Natural killer cell (primary cell): ENCODE measurements around the gene TCL1B. TPM values are rescaled to one million over a fixed set of nuclear protein-coding genes. Genes with fewer than 3 reads are reported as not detected.

Experiments
- ATAC-seq, 3 donors: fragments of 150-1000 bp in 2 of 3; fragments of 200-7000 bp in 1 of 3; cut with Tn5 transposase; 1 replicate in 1 of 3; 2 replicates in 2 of 3; pipeline ENCODE4 v1.10.0; 2021; ENCODE audit warnings: mild to moderate bottlenecking in 2 of 3, moderate library complexity in 2 of 3
- DNase-seq, 2 donors: peaks; one replicate each; pipeline versions ENCODE4 v3.0.0 to v3.0.0-alpha.2; 2013 to 2021; ENCODE audit warnings: mixed read lengths in 1 of 2
- H3K27ac ChIP-seq: one replicate; pipeline ENCODE4 v1.5.1; 2013; ENCODE audit warnings: mild to moderate bottlenecking, low read length
- H3K27me3 ChIP-seq: one replicate; pipeline ENCODE4 v1.6.1; 2013; ENCODE audit warnings: low read length; ENCODE audit not compliant: control insufficient read depth, insufficient read depth
- H3K36me3 ChIP-seq: one replicate; pipeline ENCODE4 v1.6.1; 2013; ENCODE audit warnings: low read length; ENCODE audit not compliant: control insufficient read depth, insufficient read depth
- H3K4me1 ChIP-seq: one replicate; pipeline ENCODE4 v1.6.1; 2013; ENCODE audit warnings: low read length; ENCODE audit not compliant: control insufficient read depth, insufficient read depth
- H3K4me3 ChIP-seq: one replicate; pipeline ENCODE4 v1.5.1; 2013; ENCODE audit warnings: low read length
- H3K9me3 ChIP-seq: one replicate; pipeline ENCODE4 v1.6.1; 2013; ENCODE audit warnings: low read length; ENCODE audit not compliant: control insufficient read depth, insufficient read depth
- H3K27ac Mint-ChIP-seq, 2 donors: one replicate each; pipeline ENCODE4 v1.8.0; 2022; ENCODE audit warnings: mild to moderate bottlenecking in 2 of 2, mixed read lengths in 2 of 2, moderate library complexity in 1 of 2
- H3K27me3 Mint-ChIP-seq, 2 donors: one replicate each; pipeline ENCODE4 v1.8.0; 2022; ENCODE audit warnings: low read depth in 2 of 2, mixed read lengths in 2 of 2
- H3K36me3 Mint-ChIP-seq: one replicate; pipeline ENCODE4 v1.8.0; 2022; ENCODE audit warnings: mixed read lengths
- H3K4me1 Mint-ChIP-seq, 2 donors: one replicate each; pipeline ENCODE4 v1.8.0; 2022; ENCODE audit warnings: mixed read lengths in 2 of 2
- H3K4me3 Mint-ChIP-seq: one replicate; pipeline ENCODE4 v1.8.0; 2022; ENCODE audit warnings: mild to moderate bottlenecking, moderate library complexity, mixed read lengths
- H3K9me3 Mint-ChIP-seq, 2 donors: one replicate each; pipeline ENCODE4 v1.8.0; 2022; ENCODE audit warnings: mixed read lengths in 2 of 2
- CTCF ChIP-seq: fragments of 200-600 bp; IDR thresholded peaks from one replicate; pipeline ENCODE4 v1.8.0; 2022; ENCODE audit warnings: antibody characterized with exemption
- WGBS: methylation state at CpG from one replicate; pipeline ENCODE4 v1.1.7; 2013; ENCODE audit warnings: missing lambda C conversion rate; ENCODE audit not compliant: insufficient coverage; 5-methylcytosine and 5-hydroxymethylcytosine counted together
- intact Hi-C: fragments of 100-400 bp; cut with micrococcal nuclease; formaldehyde crosslinking; loops from one replicate; pipeline ENCODE4 v1.14.2; 2022
- total RNA-seq, 4 donors: library from RNA; stranded (reverse); fragments of 120-200 nt in 1 of 4; gene quantifications; one replicate each; pipeline versions ENCODE4 v1.2.3 to v1.2.4, GENCODE V29; 2013 to 2022

The TCL1B gene
- total RNA-seq, 3 donors from 2014 or later (not counting 1 experiment from before 2014, with no cell fraction given), result not detected

- Histone ChIP-seq H3K36me3 (no peaks in the 10 kb centered on the region), H3K9me3 (no peaks in the 10 kb centered on the region), H3K27me3 (no peaks in the 10 kb centered on the region), H3K4me3 (no peak overlapping the region), H3K27ac (no peak overlapping the region), H3K4me1 (no peaks in the 10 kb centered on the region)
- intact Hi-C loops, result no loop called here
- no peak for TF ChIP-seq CTCF
- H3K27ac Mint-ChIP-seq, result no peak overlapping the region
- H3K4me1 Mint-ChIP-seq, result no peaks in the 10 kb centered on the region
- DNase-seq (no peak), ATAC-seq (no peak)
- H3K27me3 Mint-ChIP-seq, result peaks cover 16 to 34% of the 10 kb centered on the region in 2 donors
- no peaks in the 10 kb centered on the region for H3K36me3 Mint-ChIP-seq
- no peaks in the 10 kb centered on the region for H3K9me3 Mint-ChIP-seq
- WGBS, result 60% methylated on average over 1 of the region's 3 CpGs
- no peak overlapping the region for H3K4me3 Mint-ChIP-seq
Measured at GRCh38 chr14:95647926-95648325, 38.3 kb upstream of the TCL1B start.

- no peak overlapping the region for H3K4me3 Mint-ChIP-seq
- intact Hi-C loops, result no loop called here
- no peaks in the 10 kb centered on the region for H3K9me3 Mint-ChIP-seq
- 86% methylated on average over 6 of the region's 7 CpGs for WGBS
- H3K27ac ChIP-seq, result no peak overlapping the region
- no peaks in the 10 kb centered on the region for H3K4me1 Mint-ChIP-seq
- H3K27ac Mint-ChIP-seq, result no peak overlapping the region
- H3K27me3 ChIP-seq, result no peaks in the 10 kb centered on the region
- no peak for ATAC-seq
- H3K27me3 Mint-ChIP-seq, result peaks cover 16 to 34% of the 10 kb centered on the region in 2 donors
- H3K36me3 Mint-ChIP-seq, result no peaks in the 10 kb centered on the region
- no peak for DNase-seq
- H3K4me1 ChIP-seq, result no peaks in the 10 kb centered on the region
- H3K9me3 ChIP-seq, result no peaks in the 10 kb centered on the region
- no peak overlapping the region for H3K4me3 ChIP-seq
- H3K36me3 ChIP-seq, result no peaks in the 10 kb centered on the region
- TF ChIP-seq CTCF, result no peak
Measured at GRCh38 chr14:95649230-95649629, 37.0 kb upstream of the TCL1B start.

GRCh38 chr14:95651028-95651427 is 35.2 kb upstream of the TCL1B start:
- Histone ChIP-seq H3K36me3 (no peaks in the 10 kb centered on the region), H3K27me3 (no peaks in the 10 kb centered on the region), H3K4me3 (no peak overlapping the region), H3K9me3 (no peaks in the 10 kb centered on the region), H3K27ac (no peak overlapping the region), H3K4me1 (no peaks in the 10 kb centered on the region)
- Mint-ChIP-seq H3K27ac (no peak overlapping the region), H3K27me3 (peaks cover 13 to 34% of the 10 kb centered on the region in 2 donors), H3K4me1 (no peaks in the 10 kb centered on the region), H3K9me3 (no peaks in the 10 kb centered on the region), H3K4me3 (no peak overlapping the region), H3K36me3 (no peaks in the 10 kb centered on the region)
- intact Hi-C loops, result no loop called here
- WGBS, result 71% methylated on average over 7 of the region's 7 CpGs
- TF ChIP-seq CTCF, result no peak
- no peak for DNase-seq
- ATAC-seq, result no peak

GRCh38 chr14:95651821-95652583 is 34.2 kb upstream of the TCL1B start:
- Mint-ChIP-seq H3K9me3 (no peaks in the 10 kb centered on the region), H3K36me3 (no peaks in the 10 kb centered on the region), H3K27ac (no peak overlapping the region), H3K4me3 (no peak overlapping the region), H3K4me1 (no peaks in the 10 kb centered on the region), H3K27me3 (peaks cover 12 to 38% of the 10 kb centered on the region in 2 donors)
- DNase-seq (no peak), ATAC-seq (no peak)
- Histone ChIP-seq H3K36me3 (no peaks in the 10 kb centered on the region), H3K27me3 (no peaks in the 10 kb centered on the region), H3K27ac (no peak overlapping the region), H3K4me1 (no peaks in the 10 kb centered on the region), H3K4me3 (no peak overlapping the region), H3K9me3 (no peaks in the 10 kb centered on the region)
- intact Hi-C loops, result no loop called here
- TF ChIP-seq CTCF, result no peak
- 60% methylated on average over 3 of the region's 5 CpGs for WGBS
